Stimulated activated CD4-positive, alpha-beta T cell treated with anti-CD3 and anti-CD28 coated beads, TNF-alpha, amount 100 ng/mL, for 1 hour (primary cell): ENCODE measurements around the gene DYDC2.
"Not testable (repeated sequence)": the region's sequence is repeated elsewhere in the genome, so short reads cannot be mapped to it uniquely, and the experiment has no call there.

Source experiments
- DNase-seq, 3 donors: peaks; one replicate each; pipeline ENCODE4 v3.0.0-alpha.2; 2020; ENCODE audit warnings: low read depth in 3 of 3, low spot score in 1 of 3

DYDC2 gene

GRCh38 chr10:80413271-80413996 lies 56.9 kb downstream of the DYDC2 start:
- DNase-seq = no peak

DNA sequence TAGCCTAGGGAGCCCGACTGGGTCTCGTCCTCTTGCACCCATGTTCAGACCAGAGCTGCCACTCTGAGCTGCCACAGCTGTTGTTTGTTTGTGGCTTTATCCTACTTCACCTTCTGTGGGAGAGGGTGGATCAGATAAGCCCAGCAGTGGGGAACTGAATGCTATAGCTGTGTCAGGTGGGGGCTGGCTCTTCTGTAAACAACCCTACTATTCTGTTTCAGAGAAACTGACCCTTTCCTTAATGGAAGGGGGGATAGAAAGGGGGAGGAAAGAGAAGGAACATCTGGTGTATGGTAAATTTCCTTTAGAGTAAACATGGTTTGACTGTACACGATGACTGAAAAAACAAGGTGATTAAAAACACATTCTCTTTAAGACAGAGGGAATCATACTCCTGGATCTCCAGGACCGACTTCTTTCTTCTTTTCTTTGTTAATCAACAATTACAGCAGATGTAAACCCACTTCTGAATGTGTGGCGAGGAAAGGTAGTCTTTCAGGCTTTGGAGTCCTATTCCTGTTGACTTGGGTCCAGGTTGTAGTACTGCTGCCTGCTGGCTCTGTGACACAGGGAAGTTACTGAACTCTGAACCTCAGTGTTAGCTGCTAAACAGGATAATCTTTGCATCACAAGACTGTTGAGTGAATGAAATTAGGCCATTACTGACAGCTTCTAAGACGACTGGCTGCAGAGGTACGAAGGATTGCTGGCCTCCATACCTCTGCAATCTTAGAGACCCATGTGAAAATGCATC lies 57.7 kb downstream of the DYDC2 start:
- no peak for DNase-seq

DNA sequence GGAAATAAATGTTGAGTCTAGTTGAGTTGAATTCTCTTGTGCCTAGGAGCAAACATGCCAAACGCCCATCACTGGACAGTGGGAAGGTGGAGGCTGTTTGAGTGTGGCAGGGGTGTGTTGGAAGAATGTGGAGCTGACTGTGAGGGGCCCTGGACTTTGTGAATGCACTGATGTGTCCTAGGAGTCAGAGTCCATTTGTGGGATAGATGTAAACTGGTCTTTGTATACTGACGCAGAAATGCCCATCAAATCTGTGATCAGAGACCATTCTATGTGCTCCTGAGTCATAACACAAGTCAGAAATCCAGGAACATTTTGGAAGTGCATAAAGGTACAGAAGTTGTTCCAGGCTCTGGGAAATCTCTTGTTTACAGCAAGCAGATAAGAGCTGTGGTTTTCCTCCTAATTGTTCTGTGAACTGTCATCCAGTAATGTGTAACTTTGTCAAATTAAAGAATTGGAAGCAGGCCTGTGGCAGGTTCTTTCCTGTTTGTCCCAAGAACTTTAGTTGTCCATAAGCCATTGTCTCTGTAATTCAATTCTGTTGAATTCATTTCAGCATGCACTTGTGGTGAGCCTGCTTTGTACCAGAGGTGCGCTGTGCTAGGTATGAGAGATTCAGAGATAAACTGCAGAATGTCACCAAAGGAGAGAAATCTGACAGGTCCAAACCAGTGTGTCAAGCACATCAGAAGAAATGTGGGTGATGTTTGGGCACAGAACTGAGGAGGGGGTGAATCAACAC lies 59.3 kb downstream of the DYDC2 start:
- no peak for DNase-seq

GRCh38 chr10:80416479-80417098 lies 60.0 kb downstream of the DYDC2 start:
- DNase-seq = no peak

DNA sequence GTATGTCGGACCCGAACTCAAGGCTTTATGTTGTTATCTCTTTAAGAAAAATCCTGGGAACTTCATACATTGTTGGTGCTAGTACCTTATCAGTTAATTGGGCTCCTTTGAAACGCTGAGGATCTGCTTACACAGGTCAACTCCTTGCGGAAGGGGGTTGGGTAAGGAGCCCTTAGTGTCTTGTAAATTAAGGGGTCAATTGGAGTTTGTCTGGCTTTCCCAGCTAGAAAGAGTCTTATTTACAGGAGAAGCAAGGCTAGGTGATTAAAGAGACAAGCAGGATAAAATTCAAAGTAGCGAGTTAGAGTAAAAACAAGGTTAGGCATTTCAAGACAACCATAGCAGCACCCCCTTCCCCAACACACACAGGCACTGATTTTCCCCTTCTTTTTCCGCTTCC lies 60.7 kb downstream of the DYDC2 start:
- not testable (repeated sequence) for DNase-seq
